PC-3 (cell line): ENCODE results near the gene STK39. TPM values are rescaled to one million over a fixed set of nuclear protein-coding genes. Genes with fewer than 3 reads are reported as not detected.

Experiments
- ATAC-seq: fragments of 200-7000 bp; cut with Tn5 transposase; 2 replicates; pipeline ENCODE4 v1.9.1; 2020; ENCODE audit warnings: mild to moderate bottlenecking, moderate library complexity
- BruUV-seq: library from RNA; stranded (reverse); fragments of 400-500 nt; replicated peaks from 2 replicates; lab custom pipeline; 2021; lab: Mats Ljungman, UMichigan
- CTCF ChIA-PET: fragments of 300-600 bp; sonication (Branson Sonifier 250); formaldehyde crosslinking; loops from one replicate; lab custom pipeline; 2022; ENCODE audit warnings: antibody characterized with exemption; lab: Charles Lee
- POLR2A ChIA-PET: fragments of 300-600 bp; sonication (Branson Sonifier 250); formaldehyde crosslinking; loops from one replicate; lab custom pipeline; 2022; ENCODE audit warnings: antibody characterized with exemption; ENCODE audit not compliant: unreplicated experiment; lab: Charles Lee
- DNase-seq: peaks from one replicate; pipeline ENCODE4 v3.0.0-alpha.2; 2015
- H2AFZ ChIP-seq: fragments of 300-600 bp; sonication (generic); 2 replicates; pipeline ENCODE4 v1.6.0; 2016; ENCODE audit warnings: antibody characterized with exemption, low read length
- H3F3A ChIP-seq: fragments of 300-600 bp; sonication (generic); one replicate; pipeline ENCODE4 v1.6.0; 2017; ENCODE audit warnings: antibody characterized with exemption, low read length, control low read depth, mild to moderate bottlenecking; ENCODE audit not compliant: unreplicated experiment
- H3K27ac ChIP-seq: fragments of 300-600 bp; sonication (generic); 2 replicates; pipeline ENCODE4 v1.5.1; 2016; ENCODE audit warnings: mild to moderate bottlenecking, low read length
- H3K27me3 ChIP-seq: fragments of 300-600 bp; sonication (generic); 2 replicates; pipeline ENCODE4 v1.6.1; 2016; ENCODE audit warnings: low read length, mixed read lengths
- H3K36me3 ChIP-seq: fragments of 300-600 bp; sonication (generic); 2 replicates; pipeline ENCODE4 v1.6.1; 2016; ENCODE audit warnings: low read depth, mixed run types, low read length, mixed read lengths
- H3K4me1 ChIP-seq: fragments of 300-600 bp; sonication (generic); 2 replicates; pipeline ENCODE4 v1.5.1; 2016; ENCODE audit warnings: low read length; ENCODE audit not compliant: insufficient read depth
- H3K4me2 ChIP-seq: fragments of 300-600 bp; sonication (generic); 2 replicates; pipeline ENCODE4 v1.6.0; 2016; ENCODE audit warnings: low read length
- H3K4me3 ChIP-seq: fragments of 300-600 bp; sonication (generic); 2 replicates; pipeline ENCODE4 v1.5.1; 2016; ENCODE audit warnings: mild to moderate bottlenecking, low read length, mixed read lengths
- H3K79me2 ChIP-seq: fragments of 300-600 bp; sonication (generic); 2 replicates; pipeline ENCODE4 v1.6.1; 2017; ENCODE audit warnings: low read length, mixed read lengths
- H3K9ac ChIP-seq: fragments of 300-600 bp; sonication (generic); 2 replicates; pipeline ENCODE4 v1.6.0; 2016; ENCODE audit warnings: mild to moderate bottlenecking, low read length
- H3K9me2 ChIP-seq: fragments of 300-600 bp; sonication (generic); replicated peaks from 2 replicates; pipeline ENCODE4 v1.6.1; 2016; ENCODE audit warnings: mixed run types, low read length, mixed read lengths
- H3K9me3 ChIP-seq: fragments of 300-600 bp; sonication (generic); 2 replicates; pipeline ENCODE4 v1.6.1; 2016; ENCODE audit warnings: low read length, mixed read lengths
- H4K20me1 ChIP-seq: fragments of 300-600 bp; sonication (generic); 2 replicates; pipeline ENCODE4 v1.6.1; 2016; ENCODE audit warnings: low read length, mixed read lengths
- CTCF ChIP-seq: fragments of 300-600 bp; sonication (generic); conservative IDR thresholded peaks from 2 replicates; pipeline ENCODE4 v1.5.1; 2017; ENCODE audit warnings: antibody characterized with exemption, low read depth, mild to moderate bottlenecking, low read length
- EZH2 ChIP-seq: fragments of 300-600 bp; sonication (generic); IDR thresholded peaks from one replicate; pipeline ENCODE4 v1.6.1; 2017; ENCODE audit warnings: antibody characterized with exemption, mild to moderate bottlenecking, low read length; ENCODE audit not compliant: unreplicated experiment
- EZH2phosphoT487 ChIP-seq: fragments of 300-600 bp; sonication (generic); IDR thresholded peaks from 2 replicates; pipeline ENCODE4 v1.6.1; 2018; ENCODE audit warnings: mild to moderate bottlenecking, antibody characterized with exemption, low read length, borderline replicate concordance
- intact Hi-C: fragments of 100-400 bp; cut with micrococcal nuclease; formaldehyde crosslinking; loops from 2 replicates; pipeline ENCODE4 v1.9.0; 2023
- total RNA-seq: library from RNA; depleted of rRNA; stranded (reverse); fragments of >200 nt; gene quantifications from 2 replicates; pipeline ENCODE4 v1.2.3, GENCODE V29; 2014

The STK39 gene
- total RNA-seq, 1 experiment from 2014 or later = 17.9 TPM

- Histone ChIP-seq H3K9me2 (no peaks in the 10 kb centered on the region), H3K27ac (peak overlapping the region; percentile 83)
- peak; percentile 27 for ATAC-seq
Observed at GRCh38 chr2:168167511-168168263, 79.7 kb downstream of the STK39 start.

GRCh38 chr2:168166902-168167510 is 80.4 kb downstream of the STK39 start:
- no peak for TF ChIP-seq EZH2
- no peak for TF ChIP-seq CTCF

More at GRCh38 chr2:168167511-168168263, 79.7 kb downstream of the STK39 start:
- Histone ChIP-seq H3K4me3 (no peak overlapping the region), H3K4me2 (peak overlapping the region; percentile 65), H4K20me1 (no peaks in the 10 kb centered on the region), H3F3A (no peaks in the 10 kb centered on the region), H3K9me3 (no peaks in the 10 kb centered on the region), H2AFZ (no peak overlapping the region), H3K36me3 (peaks cover 13% of the 10 kb centered on the region; the same call in 1 of the 2 replicates), H3K4me1 (peaks cover 34% of the 10 kb centered on the region), H3K79me2 (peaks cover 38% of the 10 kb centered on the region), H3K27me3 (no peaks in the 10 kb centered on the region), H3K9ac (peak overlapping the region; percentile 24)
- intact Hi-C loops = loop anchor here (2.0 to 5.0 kb wide), 2 partner anchors 31 to 45 kb away; no protein-coding TSS in a partner anchor
- DNase-seq = no peak
- TF ChIP-seq EZH2phosphoT487 (no peak), CTCF (no peak), EZH2 (no peak)
- POLR2A ChIA-PET = interaction anchor here (0.5 kb wide), 1 partner anchor 34 kb away, joined by 4 read pairs; no protein-coding TSS in a partner anchor
- TSS peak; percentile 97 for BruUV-seq
- CTCF ChIA-PET = interaction anchor here (0.6 kb wide), 1 partner anchor 11 kb away, joined by 3 read pairs; no protein-coding TSS in a partner anchor

More at GRCh38 chr2:168166902-168167510, 80.4 kb downstream of the STK39 start:
- no peaks in the 10 kb centered on the region for H3K27me3 ChIP-seq
- peak overlapping the region; percentile 83 for H3K27ac ChIP-seq
- intact Hi-C loops = loop anchor here (2.0 to 5.0 kb wide), 2 partner anchors 32 to 45 kb away; no protein-coding TSS in a partner anchor
- H3K4me2 ChIP-seq = peak overlapping the region; percentile 65
- H3F3A ChIP-seq = no peaks in the 10 kb centered on the region
- H4K20me1 ChIP-seq = no peaks in the 10 kb centered on the region
- no peaks in the 10 kb centered on the region for H3K9me2 ChIP-seq
- ChIA-PET CTCF (interaction anchor here (0.6 kb wide), 1 partner anchor 10 kb away, joined by 3 read pairs; no protein-coding TSS in a partner anchor), POLR2A (interaction anchor here (0.5 kb wide), 1 partner anchor 35 kb away, joined by 4 read pairs; no protein-coding TSS in a partner anchor)
- DNase-seq (peak; percentile 95), ATAC-seq (peak; percentile 93)
- no peaks in the 10 kb centered on the region for H3K9me3 ChIP-seq
- H2AFZ ChIP-seq = no peak overlapping the region
- H3K36me3 ChIP-seq = peaks cover 13% of the 10 kb centered on the region; the same call in 1 of the 2 replicates
- peaks cover 35% of the 10 kb centered on the region for H3K79me2 ChIP-seq
- peaks cover 34% of the 10 kb centered on the region for H3K4me1 ChIP-seq
- BruUV-seq = TSS peak; percentile 30
- no peak overlapping the region for H3K4me3 ChIP-seq
- H3K9ac ChIP-seq = no peak overlapping the region; the same call in 1 of the 2 replicates
